Keratinocyte (primary cell): ENCODE results near the gene NOX5.

Source experiments
- CTCF ChIP-seq, 3 experiments: IDR thresholded peaks in 1 of 3; conservative IDR thresholded peaks in 1 of 3; optimal IDR thresholded peaks in 1 of 3; 2 replicates in 2 of 3; 3 replicates in 1 of 3; pipeline versions ENCODE3 to v1.5.1; 2011; ENCODE audit warnings: low read length in 3 of 3, mild to moderate bottlenecking in 3 of 3, moderate library complexity in 2 of 3, control low read depth in 1 of 3, inconsistent platforms in 1 of 3; ENCODE audit not compliant: insufficient read depth in 2 of 3; ENCODE audit errors: extremely low read depth in 1 of 3
- EZH2 ChIP-seq: IDR thresholded peaks from one replicate; pipeline ENCODE4 v1.6.1; 2012; ENCODE audit warnings: inconsistent platforms, mild to moderate bottlenecking, low read length, moderate library complexity

- TF ChIP-seq CTCF (optimal IDR thresholded peaks at IDR 0.05 in 1 of 3, IDR thresholded peaks at IDR 0.05 in 1 of 3, conservative IDR thresholded peaks at IDR 0.05 in 1 of 3; ENCODE audit: extremely low read depth in 1 of 3, insufficient read depth in 2 of 3, low read length in 3 of 3) (peak; percentile 81 to 88 (median 87)), EZH2 (no peak)
Observed at GRCh38 chr15:69058830-69059556, 44.5 kb downstream of the NOX5 start.
